Tibial nerve (tissue), 4 donors: Measurements from ENCODE around the gene GOSR1. TPM values are rescaled to one million over a fixed set of nuclear protein-coding genes. Genes with fewer than 3 reads are reported as not detected.
"Not testable (repeated sequence)": the region's sequence is repeated elsewhere in the genome, so short reads cannot be mapped to it uniquely, and the experiment has no call there.

ENCODE experiments used
- DNase-seq, 2 donors: peaks; one replicate each; pipeline ENCODE4 v3.0.0-alpha.2; 2019; ENCODE audit warnings: low spot score in 2 of 2
- H3K27ac ChIP-seq, 4 donors: fragments of 200-600 bp; sonication (generic) in 3 of 4; one replicate each; pipeline ENCODE4 v1.5.1; 2017 to 2019; ENCODE audit warnings: mild to moderate bottlenecking in 1 of 4
- H3K27me3 ChIP-seq, 2 donors: fragments of 200-600 bp; sonication (generic) in 1 of 2; one replicate each; pipeline versions ENCODE4 v1.5.1 to v1.6.0; 2017 to 2019
- H3K36me3 ChIP-seq, 3 donors: fragments of 200-600 bp; sonication (generic); one replicate each; pipeline ENCODE4 v1.5.1; 2018 to 2019
- H3K4me1 ChIP-seq, 4 donors: fragments of 200-600 bp; sonication (generic) in 3 of 4; one replicate each; pipeline ENCODE4 v1.5.1; 2017 to 2019
- H3K4me3 ChIP-seq, 4 donors: fragments of 200-600 bp; sonication (generic) in 3 of 4; one replicate each; pipeline ENCODE4 v1.5.1; 2017 to 2019; ENCODE audit warnings: mild to moderate bottlenecking in 1 of 4, moderate library complexity in 1 of 4
- H3K9me3 ChIP-seq, 4 donors: fragments of 200-600 bp; sonication (generic) in 3 of 4; one replicate each; pipeline ENCODE4 v1.5.1; 2017 to 2019
- CTCF ChIP-seq, 5 experiments: fragments of 200-600 bp in 3 of 5; fragments of 450-650 bp in 2 of 5; sonication (generic) in 3 of 5; IDR thresholded peaks; one replicate each; pipeline ENCODE4 v1.5.1; 2016 to 2019; ENCODE audit warnings: antibody characterized with exemption in 5 of 5, mild to moderate bottlenecking in 3 of 5, moderate library complexity in 2 of 5
- EP300 ChIP-seq, 2 donors: sonication (generic); formaldehyde crosslinking; IDR thresholded peaks; one replicate each; pipeline ENCODE4 v1.6.1; 2017; ENCODE audit warnings: antibody characterized with exemption in 2 of 2, mild to moderate bottlenecking in 1 of 2
- POLR2A ChIP-seq, 2 donors: fragments of 450-650 bp; IDR thresholded peaks; one replicate each; pipeline ENCODE4 v1.6.1; 2017; ENCODE audit warnings: antibody characterized with exemption in 2 of 2, mild to moderate bottlenecking in 2 of 2, moderate library complexity in 2 of 2
- WGBS, 2 donors: methylation state at CpG; one replicate each; pipeline ENCODE4 v1.1.5; 2018; 5-methylcytosine and 5-hydroxymethylcytosine counted together
- total RNA-seq, 4 donors: library from RNA; depleted of rRNA; stranded (reverse); fragments of >200 nt; gene quantifications; one replicate each; pipeline ENCODE4 v1.1.0, GENCODE V29; 2016

Gene GOSR1
- total RNA-seq, 4 donors from 2014 or later = 20.7 to 37.1 (median 26.4) TPM

- no peak overlapping the region for H3K4me3 ChIP-seq
- no peaks in the 10 kb centered on the region for H3K4me1 ChIP-seq
- H3K9me3 ChIP-seq = no peaks in the 10 kb centered on the region
- H3K36me3 ChIP-seq = peaks cover 0 to 41% (median 0%) of the 10 kb centered on the region in 3 donors
- H3K27me3 ChIP-seq = no peaks in the 10 kb centered on the region
- 90% methylated on average over 12 of the region's 12 CpGs for WGBS, 2 donors
- no peak overlapping the region for H3K27ac ChIP-seq
- no peak for DNase-seq
- no peak for TF ChIP-seq EP300 (IDR thresholded peaks at IDR 0.05)
- TF ChIP-seq POLR2A (IDR thresholded peaks at IDR 0.05) = no peak
- no peak for TF ChIP-seq CTCF (IDR thresholded peaks at IDR 0.05)
These were observed 57.1 kb downstream of the GOSR1 start for GRCh38 chr17:30534298-30534697.

- no peak for DNase-seq
- TF ChIP-seq CTCF (IDR thresholded peaks at IDR 0.05) (no peak), EP300 (IDR thresholded peaks at IDR 0.05) (no peak), POLR2A (IDR thresholded peaks at IDR 0.05) (no peak)
- peaks cover 0 to 38% (median 0%) of the 10 kb centered on the region in 3 donors for H3K36me3 ChIP-seq
- H3K9me3 ChIP-seq = no peaks in the 10 kb centered on the region
- H3K27me3 ChIP-seq = no peaks in the 10 kb centered on the region
- H3K4me1 ChIP-seq = no peaks in the 10 kb centered on the region
- H3K27ac ChIP-seq = no peak overlapping the region
- WGBS, 2 donors = 80 to 84% methylated on average over 11 to 12 of the region's 12 CpGs
- no peak overlapping the region for H3K4me3 ChIP-seq
These were observed 58.0 kb downstream of the GOSR1 start for GRCh38 chr17:30534938-30535921.

- H3K4me1 ChIP-seq, H3K9me3 ChIP-seq, H3K27ac ChIP-seq, H3K27me3 ChIP-seq, DNase-seq, H3K4me3 ChIP-seq: not testable (repeated sequence)
- peaks cover 0 to 26% (median 0%) of the 10 kb centered on the region in 3 donors for H3K36me3 ChIP-seq
- 88 to 94% methylated on average over 16 of the region's 16 CpGs for WGBS, 2 donors
These were observed 59.6 kb downstream of the GOSR1 start for GRCh38 chr17:30536846-30537245.

GRCh38 chr17:30537667-30538066 lies 60.5 kb downstream of the GOSR1 start:
- not testable (repeated sequence) for DNase-seq
- 76 to 83% methylated on average over 1 of the region's 1 CpG for WGBS, 2 donors

GRCh38 chr17:30541802-30542201 lies 64.6 kb downstream of the GOSR1 start:
- no peak for DNase-seq
- WGBS, 2 donors = 88 to 89% methylated on average over 8 of the region's 8 CpGs
- H3K4me1 ChIP-seq = no peaks in the 10 kb centered on the region
- no peak overlapping the region for H3K27ac ChIP-seq
- TF ChIP-seq CTCF (IDR thresholded peaks at IDR 0.05) = no peak
- TF ChIP-seq EP300 (IDR thresholded peaks at IDR 0.05) = no peak
- no peak for TF ChIP-seq POLR2A (IDR thresholded peaks at IDR 0.05)
- no peaks in the 10 kb centered on the region for H3K36me3 ChIP-seq
- H3K4me3 ChIP-seq = no peak overlapping the region
- H3K27me3 ChIP-seq = no peaks in the 10 kb centered on the region
- H3K9me3 ChIP-seq = no peaks in the 10 kb centered on the region

More at GRCh38 chr17:30537667-30538066, 60.5 kb downstream of the GOSR1 start:
- H3K27me3 ChIP-seq, H3K9me3 ChIP-seq, H3K4me3 ChIP-seq, H3K27ac ChIP-seq, H3K4me1 ChIP-seq: not testable (repeated sequence)
- peaks cover 0 to 20% (median 0%) of the 10 kb centered on the region in 3 donors for H3K36me3 ChIP-seq

GRCh38 chr17:30543456-30543855 lies 66.2 kb downstream of the GOSR1 start:
- 28 to 45% methylated on average over 2 of the region's 2 CpGs for WGBS, 2 donors
- DNase-seq = no peak
- Histone ChIP-seq H3K27ac (no peak overlapping the region), H3K4me1 (no peaks in the 10 kb centered on the region), H3K4me3 (no peak overlapping the region), H3K36me3 (peaks cover 0 to 8% (median 0%) of the 10 kb centered on the region in 3 donors), H3K9me3 (no peaks in the 10 kb centered on the region), H3K27me3 (no peaks in the 10 kb centered on the region)
- TF ChIP-seq EP300 (IDR thresholded peaks at IDR 0.05) (no peak), POLR2A (IDR thresholded peaks at IDR 0.05) (no peak), CTCF (IDR thresholded peaks at IDR 0.05) (no peak)
